Endothelial cell of umbilical vein (primary cell): ENCODE results near the gene SNX25. TPM values are rescaled to one million over a fixed set of nuclear protein-coding genes. Genes with fewer than 3 reads are reported as not detected.

Experiments used
- BruUV-seq: library from RNA; stranded (reverse); fragments of 400-500 nt; replicated peaks from 2 replicates; lab custom pipeline; 2021; lab: Mats Ljungman, UMichigan
- CTCF ChIA-PET: fragments of 300-600, 350-600 bp; sonication (Branson Sonifier 250); formaldehyde crosslinking; loops from one replicate; lab custom pipeline; 2021; ENCODE audit warnings: antibody characterized with exemption, inconsistent platforms; lab: Charles Lee
- POLR2A ChIA-PET: fragments of 300-600, 350-600 bp; sonication (Branson Sonifier 250); formaldehyde crosslinking; loops from one replicate; lab custom pipeline; 2021; ENCODE audit warnings: antibody characterized with exemption, inconsistent platforms; lab: Charles Lee
- DNase-seq: peaks from one replicate; pipeline ENCODE4 v3.0.0-alpha.2; 2011; ENCODE audit warnings: low read depth, low spot score
- FAIRE-seq: peaks from 2 replicates; lab custom pipeline; 2011; peaks lifted over from hg19 to GRCh38; lab: Jason Lieb, UNC
- H2AFZ ChIP-seq: 2 replicates; pipeline ENCODE4 v1.6.0; 2012; ENCODE audit warnings: low read depth, low read length, control low read depth, inconsistent platforms
- H3K27ac ChIP-seq: 2 replicates; pipeline ENCODE4 v1.5.1; 2011; ENCODE audit warnings: low read depth, mild to moderate bottlenecking, control low read depth, low read length, moderate library complexity; ENCODE audit not compliant: insufficient read depth
- H3K27me3 ChIP-seq, 2 experiments: 2 replicates each; pipeline versions ENCODE4 v1.6.0 to v1.6.1; 2011; ENCODE audit warnings: low read length in 2 of 2, mixed read lengths in 1 of 2; ENCODE audit not compliant: control insufficient read depth in 2 of 2, insufficient read depth in 2 of 2
- H3K36me3 ChIP-seq, 2 experiments: 2 replicates in 1 of 2; 3 replicates in 1 of 2; pipeline ENCODE4 v1.5.1; 2011; ENCODE audit warnings: low read length in 2 of 2, mild to moderate bottlenecking in 1 of 2, moderate library complexity in 1 of 2; ENCODE audit not compliant: control insufficient read depth in 2 of 2, insufficient read depth in 2 of 2; ENCODE audit errors: extremely low read depth in 1 of 2
- H3K4me1 ChIP-seq: 3 replicates; pipeline ENCODE4 v1.5.1; 2011; ENCODE audit warnings: mild to moderate bottlenecking, low read length; ENCODE audit not compliant: control insufficient read depth, insufficient read depth; ENCODE audit errors: extremely low read depth
- H3K4me2 ChIP-seq: 2 replicates; pipeline ENCODE4 v1.6.1; 2011; ENCODE audit warnings: low read length, control low read depth, mixed read lengths; ENCODE audit not compliant: insufficient read depth
- H3K4me3 ChIP-seq, 3 experiments: fragments of 200-600 bp in 1 of 3; sonication (generic), shearing (Covaris generic) in 1 of 3; replicated peaks in 1 of 3; 2 replicates each; pipeline ENCODE4 v1.5.1; 2011 to 2016; ENCODE audit warnings: control low read depth in 3 of 3, low read length in 3 of 3, mild to moderate bottlenecking in 2 of 3, inconsistent platforms in 1 of 3, low read depth in 1 of 3, moderate library complexity in 1 of 3; ENCODE audit not compliant: insufficient read depth in 1 of 3
- H3K79me2 ChIP-seq: 2 replicates; pipeline ENCODE4 v1.6.0; 2012; ENCODE audit warnings: low read length, inconsistent platforms; ENCODE audit not compliant: control insufficient read depth, insufficient read depth
- H3K9ac ChIP-seq: replicated peaks from 2 replicates; pipeline ENCODE3; 2011; ENCODE audit warnings: low read length, control low read depth; ENCODE audit not compliant: insufficient read depth; ENCODE audit errors: extremely low read depth
- H3K9me1 ChIP-seq: replicated peaks from 3 replicates; pipeline ENCODE4 v1.6.0; 2011; ENCODE audit warnings: mild to moderate bottlenecking, low read length; ENCODE audit not compliant: control insufficient read depth, insufficient read depth; ENCODE audit errors: extremely low read depth
- H3K9me3 ChIP-seq: replicated peaks from 2 replicates; pipeline ENCODE4 v1.5.1; 2012; ENCODE audit warnings: low read length, inconsistent platforms; ENCODE audit not compliant: control insufficient read depth, insufficient read depth
- H4K20me1 ChIP-seq: replicated peaks from 2 replicates; pipeline ENCODE3; 2011; ENCODE audit warnings: mild to moderate bottlenecking, low read length; ENCODE audit not compliant: control insufficient read depth, insufficient read depth; ENCODE audit errors: extremely low read depth
- EZH2 ChIP-seq: IDR thresholded peaks from 2 replicates; pipeline ENCODE4 v1.6.1; 2012; ENCODE audit warnings: borderline replicate concordance, low read depth, mild to moderate bottlenecking, moderate library complexity, low read length, inconsistent platforms; ENCODE audit not compliant: severe bottlenecking
- FOS ChIP-seq: IDR thresholded peaks from 2 replicates; pipeline ENCODE4 v1.6.1; 2011; ENCODE audit warnings: mild to moderate bottlenecking, low read length, moderate library complexity, borderline replicate concordance; ENCODE audit not compliant: insufficient read depth
- GATA2 ChIP-seq: IDR thresholded peaks from 2 replicates; pipeline ENCODE4 v1.7.0; 2011; ENCODE audit warnings: low read depth, mild to moderate bottlenecking, moderate library complexity, mixed read lengths, low read length; ENCODE audit not compliant: insufficient read length, insufficient read depth
- JUN ChIP-seq: IDR thresholded peaks from 2 replicates; pipeline ENCODE4 v1.6.1; 2011; ENCODE audit warnings: borderline replicate concordance, low read depth; ENCODE audit not compliant: insufficient read length, insufficient read depth
- MAX ChIP-seq: IDR thresholded peaks from 2 replicates; pipeline ENCODE4 v1.6.1; 2011; ENCODE audit not compliant: insufficient read depth, insufficient read length
- MYC ChIP-seq: IDR thresholded peaks from one replicate; pipeline ENCODE4 v1.6.1; 2011; ENCODE audit warnings: mild to moderate bottlenecking, low read depth, low read length
- POLR2A ChIP-seq: IDR thresholded peaks from 2 replicates; pipeline ENCODE4 v1.6.1; 2012; ENCODE audit warnings: low read depth, mild to moderate bottlenecking, control low read depth, low read length
- POLR2AphosphoS5 ChIP-seq: IDR thresholded peaks from 2 replicates; pipeline ENCODE4 v1.6.1; 2012; ENCODE audit warnings: low read depth, mild to moderate bottlenecking, control low read depth, low read length, moderate library complexity; ENCODE audit not compliant: insufficient read depth
- dilution Hi-C: fragments of 300-500 bp; cut with MboI; formaldehyde crosslinking; loops from one replicate; pipeline ENCODE4 v1.15.0; 2019; ENCODE audit warnings: low sequenced_read_pairs; ENCODE audit not compliant: extremely low pct_ligation_motif_present
- intact Hi-C: fragments of 100-400 bp; cut with micrococcal nuclease; formaldehyde crosslinking; loops from one replicate; pipeline ENCODE4 v1.10.0; 2022
- polyA plus RNA-seq, 4 experiments: library from polyadenylated mRNA; depleted of rRNA in 3 of 4; stranded (reverse) in 3 of 4; unstranded in 1 of 4; fragments of >200 nt; gene quantifications; 2 replicates each; pipeline versions ENCODE4 v1.2.1 to v1.2.3, GENCODE V29; 2011 to 2012; ENCODE audit warnings: missing spikeins in 1 of 4
- total RNA-seq: library from RNA; stranded (reverse); gene quantifications from 2 replicates; pipeline ENCODE4 v1.2.3, GENCODE V29; 2021
- TF ChIP-seq, protein P1 (sequence below), 2 donors: IDR thresholded peaks; 1 replicate in 1 of 2; 2 replicates in 1 of 2; pipeline ENCODE4 v1.5.1; 2011; ENCODE audit warnings: low read length in 2 of 2, mild to moderate bottlenecking in 2 of 2, moderate library complexity in 2 of 2, control low read depth in 1 of 2, inconsistent platforms in 1 of 2, low read depth in 1 of 2; ENCODE audit not compliant: insufficient read depth in 1 of 2; ENCODE audit errors: extremely low read depth in 1 of 2

Gene SNX25
- total and polyA plus RNA-seq, 2 donors (not counting 3 experiments of a cell fraction or from before 2014, with no cell fraction given), result 6.6 to 16.1 TPM

DNA sequence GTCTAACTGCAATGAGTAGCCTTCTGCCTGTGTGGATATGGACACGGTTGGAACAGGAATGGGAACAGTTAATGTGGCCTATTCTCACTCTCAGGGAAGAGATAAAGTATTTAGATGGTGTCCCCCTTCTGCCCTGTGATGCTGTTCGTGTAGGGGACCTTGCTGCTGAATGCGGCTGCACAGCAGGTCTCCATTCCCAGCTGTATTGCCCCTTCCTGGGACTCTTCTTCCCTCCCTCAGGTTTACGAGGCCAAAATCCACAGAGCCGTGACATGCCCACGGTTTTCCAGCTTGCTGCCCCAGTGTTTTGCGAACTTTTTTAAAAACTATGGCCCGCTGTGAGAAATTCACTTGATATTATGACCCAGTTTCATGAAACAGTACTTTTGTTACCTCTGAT is 50.3 kb downstream of the SNX25 start:
- Histone ChIP-seq H3K4me3 (no peak overlapping the region), H4K20me1 (no peaks in the 10 kb centered on the region), H2AFZ (no peak overlapping the region), H3K79me2 (no peaks in the 10 kb centered on the region), H3K4me1 (no peaks in the 10 kb centered on the region), H3K9me1 (no peaks in the 10 kb centered on the region), H3K9me3 (no peaks in the 10 kb centered on the region), H3K27me3 (no peaks in the 10 kb centered on the region), H3K27ac (no peak overlapping the region), H3K36me3 (peaks cover 3% of the 10 kb centered on the region in 2 experiments), H3K9ac (no peak overlapping the region), H3K4me2 (no peak overlapping the region)
- intact Hi-C loops (loop anchor here (1.0 kb wide), 1 partner anchor 43 kb away; no protein-coding TSS in a partner anchor), dilution Hi-C loops (no loop called here)
- no TSS peak for BruUV-seq
- TF ChIP-seq GATA2, result no peak
- TF ChIP-seq, protein P1, sequence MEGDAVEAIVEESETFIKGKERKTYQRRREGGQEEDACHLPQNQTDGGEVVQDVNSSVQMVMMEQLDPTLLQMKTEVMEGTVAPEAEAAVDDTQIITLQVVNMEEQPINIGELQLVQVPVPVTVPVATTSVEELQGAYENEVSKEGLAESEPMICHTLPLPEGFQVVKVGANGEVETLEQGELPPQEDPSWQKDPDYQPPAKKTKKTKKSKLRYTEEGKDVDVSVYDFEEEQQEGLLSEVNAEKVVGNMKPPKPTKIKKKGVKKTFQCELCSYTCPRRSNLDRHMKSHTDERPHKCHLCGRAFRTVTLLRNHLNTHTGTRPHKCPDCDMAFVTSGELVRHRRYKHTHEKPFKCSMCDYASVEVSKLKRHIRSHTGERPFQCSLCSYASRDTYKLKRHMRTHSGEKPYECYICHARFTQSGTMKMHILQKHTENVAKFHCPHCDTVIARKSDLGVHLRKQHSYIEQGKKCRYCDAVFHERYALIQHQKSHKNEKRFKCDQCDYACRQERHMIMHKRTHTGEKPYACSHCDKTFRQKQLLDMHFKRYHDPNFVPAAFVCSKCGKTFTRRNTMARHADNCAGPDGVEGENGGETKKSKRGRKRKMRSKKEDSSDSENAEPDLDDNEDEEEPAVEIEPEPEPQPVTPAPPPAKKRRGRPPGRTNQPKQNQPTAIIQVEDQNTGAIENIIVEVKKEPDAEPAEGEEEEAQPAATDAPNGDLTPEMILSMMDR (IDR thresholded peaks at IDR 0.05; ENCODE audit: extremely low read depth in 1 of 2, insufficient read depth in 1 of 2, low read depth in 1 of 2, low read length in 2 of 2), result no peak
- no peak for TF ChIP-seq FOS
- TF ChIP-seq EZH2, result no peak
- no peak for TF ChIP-seq MAX
- TF ChIP-seq MYC, result no peak
- TF ChIP-seq JUN, result no peak
- TF ChIP-seq POLR2A, result no peak
- TF ChIP-seq POLR2AphosphoS5, result no peak
- DNase-seq (no peak), FAIRE-seq (no peak)
- POLR2A ChIA-PET, result no interaction called here
- CTCF ChIA-PET, result interaction anchor here (1.1 to 2.8 kb wide), 2 partner anchors 12 kb away, joined by 3 to 6 read pairs; no protein-coding TSS in a partner anchor
